ENCODE data around the gene ANO7. TPM values are rescaled to one million over a fixed set of nuclear protein-coding genes. Genes with fewer than 3 reads are reported as not detected.

Gene ANO7
- total RNA-seq, 2 experiments from 2014 or later: 2.1 to 2.4 TPM

DNA sequence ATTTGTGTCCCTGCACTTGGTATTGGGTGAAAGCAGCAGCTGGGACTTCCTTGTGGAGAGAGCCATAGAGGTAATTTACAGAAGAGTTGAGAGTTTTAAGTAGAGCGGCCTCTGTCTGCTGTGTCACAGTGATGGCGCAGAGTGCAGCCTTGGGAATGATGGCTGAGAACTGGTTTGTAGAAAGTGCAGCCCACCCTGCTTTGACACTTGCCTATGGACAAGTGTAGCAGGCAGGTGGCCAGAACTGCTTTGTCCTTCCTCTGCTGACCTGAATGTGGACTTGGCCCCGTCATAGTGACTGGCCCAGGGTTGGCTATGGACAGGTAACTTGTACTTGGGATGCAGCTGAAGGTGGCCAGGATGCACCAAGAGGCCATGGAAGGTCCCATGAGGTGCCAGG lies 6.4 kb upstream of the ANO7 start:
- ChIA-PET POLR2A (no interaction called here), CTCF (interaction anchor here (0.7 to 1.1 kb wide), 2 partner anchors 65 to 180 kb away, joined by 3 to 4 read pairs; no protein-coding TSS in a partner anchor)
- ATAC-seq: no peak

GRCh38 chr2:241182531-241183133 lies 5.8 kb upstream of the ANO7 start:
- Mint-ChIP-seq H3K4me1 (peaks cover 13% of the 10 kb centered on the region), H3K9me3 (ENCODE audit: low read depth) (no peaks in the 10 kb centered on the region), H3K27ac (no peak overlapping the region), H3K27me3 (no peaks in the 10 kb centered on the region), H3K4me3 (no peak overlapping the region), H3K36me3 (ENCODE audit: low read depth) (peaks cover 29% of the 10 kb centered on the region)
- ATAC-seq (no peak), DNase-seq (no peak)
- intact Hi-C loops (cut with DNase I, micrococcal nuclease): no loop called here
- ChIA-PET CTCF (interaction anchor here (0.7 to 1.1 kb wide), 2 partner anchors 65 to 180 kb away, joined by 3 to 4 read pairs; no protein-coding TSS in a partner anchor), POLR2A (no interaction called here)

More for the DNA sequence above, 6.4 kb upstream of the ANO7 start:
- Mint-ChIP-seq H3K36me3 (ENCODE audit: low read depth) (peaks cover 29% of the 10 kb centered on the region), H3K4me3 (no peak overlapping the region), H3K27me3 (no peaks in the 10 kb centered on the region), H3K4me1 (peaks cover 13% of the 10 kb centered on the region), H3K27ac (no peak overlapping the region), H3K9me3 (ENCODE audit: low read depth) (no peaks in the 10 kb centered on the region)
- DNase-seq: no peak
- intact Hi-C loops (cut with DNase I, micrococcal nuclease): no loop called here

GRCh38 chr2:241183221-241183620 lies 5.3 kb upstream of the ANO7 start:
- Mint-ChIP-seq H3K4me3 (no peak overlapping the region), H3K27ac (no peak overlapping the region), H3K27me3 (no peaks in the 10 kb centered on the region), H3K4me1 (peaks cover 13% of the 10 kb centered on the region), H3K9me3 (ENCODE audit: low read depth) (no peaks in the 10 kb centered on the region), H3K36me3 (ENCODE audit: low read depth) (peaks cover 26% of the 10 kb centered on the region)
- intact Hi-C loops (cut with DNase I, micrococcal nuclease): no loop called here
- POLR2A ChIA-PET: no interaction called here
- DNase-seq (no peak), ATAC-seq (no peak)
- CTCF ChIA-PET: no interaction called here

DNA sequence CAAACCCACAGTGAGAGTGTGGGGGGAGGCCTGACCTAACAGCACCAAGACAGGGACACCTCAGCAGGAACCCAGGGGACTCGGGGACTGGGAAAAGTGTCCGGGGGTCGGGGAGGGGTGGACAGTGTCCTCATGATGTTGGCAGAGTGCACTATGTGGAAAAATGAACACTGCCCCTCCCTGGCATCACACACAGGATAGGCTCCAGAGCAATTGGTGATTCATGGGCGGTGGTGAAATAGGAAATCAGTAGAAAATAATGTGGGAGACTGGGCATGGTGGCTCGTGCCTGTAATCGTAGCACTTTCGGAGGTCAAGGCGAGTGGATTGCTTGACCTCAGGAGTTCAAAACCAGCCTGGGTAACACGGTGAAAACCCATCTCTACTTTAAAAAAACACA lies 3.6 kb upstream of the ANO7 start:
- Mint-ChIP-seq H3K4me3 (no peak overlapping the region), H3K36me3 (ENCODE audit: low read depth) (peaks cover 14% of the 10 kb centered on the region), H3K27me3 (no peaks in the 10 kb centered on the region), H3K9me3 (ENCODE audit: low read depth) (no peaks in the 10 kb centered on the region), H3K27ac (no peak overlapping the region), H3K4me1 (peaks cover 3% of the 10 kb centered on the region)
- DNase-seq (no peak), ATAC-seq (no peak)
- CTCF ChIA-PET: interaction anchor here (0.7 kb wide), 1 partner anchor 198 kb away, joined by 3 read pairs; no protein-coding TSS in a partner anchor
- POLR2A ChIA-PET: no interaction called here
- intact Hi-C loops (cut with DNase I, micrococcal nuclease): no loop called here

DNA sequence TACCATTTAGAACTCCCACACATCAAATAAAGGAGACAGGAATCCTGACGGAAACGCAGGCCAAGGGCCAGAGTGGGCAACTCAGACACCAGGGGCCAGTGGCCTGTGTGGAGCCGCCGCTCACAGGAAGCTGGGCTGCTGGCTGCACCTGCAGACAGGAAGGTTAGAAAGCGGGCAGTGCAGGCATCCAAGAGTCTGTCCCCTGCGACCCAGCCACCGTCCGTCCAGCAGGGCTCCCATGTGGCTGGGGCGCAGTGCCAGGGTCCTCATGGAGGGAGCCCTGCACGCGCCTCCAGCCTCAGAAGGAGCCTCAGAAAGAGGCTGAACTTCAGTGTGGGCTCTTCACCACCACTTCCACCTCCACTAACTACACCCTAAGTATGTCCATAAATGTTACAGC lies 2.5 kb upstream of the ANO7 start:
- intact Hi-C loops (cut with DNase I, micrococcal nuclease): no loop called here
- Mint-ChIP-seq H3K4me1 (no peaks in the 10 kb centered on the region), H3K27ac (no peak overlapping the region), H3K36me3 (ENCODE audit: low read depth) (peaks cover 11% of the 10 kb centered on the region), H3K27me3 (no peaks in the 10 kb centered on the region), H3K9me3 (ENCODE audit: low read depth) (no peaks in the 10 kb centered on the region), H3K4me3 (no peak overlapping the region)
- ChIA-PET CTCF (no interaction called here), POLR2A (no interaction called here)
- DNase-seq: no peak
- no peak for ATAC-seq

DNA sequence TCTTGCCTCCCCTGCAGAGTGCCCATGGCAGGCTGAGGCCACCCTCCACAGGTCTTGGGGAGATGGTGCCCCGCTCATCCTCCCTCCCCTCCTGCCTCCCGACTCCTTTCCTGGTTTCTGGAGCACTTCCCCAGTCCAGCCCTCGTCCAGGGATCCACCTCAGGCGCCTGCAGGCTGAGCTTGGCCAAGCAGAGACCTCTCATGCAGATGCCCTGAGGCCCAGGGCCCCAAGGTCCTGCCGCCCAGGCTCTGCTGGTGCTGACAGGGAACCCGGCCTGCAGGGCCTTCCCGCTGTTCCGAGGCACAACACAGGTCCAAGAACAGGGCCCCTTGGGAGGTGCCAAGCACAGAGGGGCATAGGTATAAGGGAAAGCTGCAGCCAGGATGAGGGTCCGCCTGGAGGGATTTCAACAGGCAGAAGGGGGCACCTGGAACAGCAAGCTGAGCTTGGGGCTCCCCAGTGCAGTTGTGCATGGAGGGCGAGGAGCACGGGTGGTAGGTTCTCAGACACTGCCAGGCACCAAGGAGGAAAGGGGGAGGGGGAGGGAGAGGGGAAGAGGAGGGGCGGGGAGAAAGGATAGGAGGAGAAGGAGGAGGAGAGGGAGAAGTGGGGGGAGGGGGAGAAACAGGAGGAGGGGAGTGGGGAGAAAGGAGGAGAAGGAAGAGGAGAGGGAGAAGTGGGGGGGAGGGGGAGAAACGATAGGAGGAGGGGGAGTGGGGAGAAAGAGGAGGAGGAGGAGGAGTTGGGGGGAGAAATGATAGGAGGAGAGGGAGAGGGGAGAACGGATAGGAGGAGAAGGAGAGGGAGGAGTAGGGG lies 1.2 kb upstream of the ANO7 start:
- Mint-ChIP-seq H3K9me3 (ENCODE audit: low read depth) (no peaks in the 10 kb centered on the region), H3K4me1 (no peaks in the 10 kb centered on the region), H3K27ac (no peak overlapping the region), H3K36me3 (ENCODE audit: low read depth) (peaks cover 9% of the 10 kb centered on the region), H3K4me3 (no peak overlapping the region), H3K27me3 (no peaks in the 10 kb centered on the region)
- ChIA-PET POLR2A (no interaction called here), CTCF (interaction anchor here (0.7 kb wide), 1 partner anchor 25 kb away, joined by 3 read pairs; no protein-coding TSS in a partner anchor)
- DNase-seq: no peak
- intact Hi-C loops (cut with DNase I, micrococcal nuclease): no loop called here
- ATAC-seq: no peak

GRCh38 chr2:241187918-241188234 lies 601 bp upstream of the ANO7 start:
- peaks cover 5% of the 10 kb centered on the region for H3K36me3 Mint-ChIP-seq (ENCODE audit: low read depth)
- no peak overlapping the region for H3K4me3 Mint-ChIP-seq
- POLR2A ChIA-PET: no interaction called here
- ATAC-seq: no peak
- no peaks in the 10 kb centered on the region for H3K4me1 Mint-ChIP-seq
- H3K9me3 Mint-ChIP-seq (ENCODE audit: low read depth): no peaks in the 10 kb centered on the region
- no peaks in the 10 kb centered on the region for H3K27me3 Mint-ChIP-seq
- H3K27ac Mint-ChIP-seq: no peak overlapping the region
- intact Hi-C loops (cut with DNase I, micrococcal nuclease): no loop called here
- no peak for DNase-seq
- CTCF ChIA-PET: interaction anchor here (0.6 kb wide), 1 partner anchor 13 kb away, joined by 3 read pairs; no protein-coding TSS in a partner anchor

- H3K36me3 Mint-ChIP-seq (ENCODE audit: low read depth): peaks cover 5% of the 10 kb centered on the region
- intact Hi-C loops (cut with DNase I, micrococcal nuclease): no loop called here
- H3K9me3 Mint-ChIP-seq (ENCODE audit: low read depth): no peaks in the 10 kb centered on the region
- POLR2A ChIA-PET: no interaction called here
- no peak overlapping the region for H3K4me3 Mint-ChIP-seq
- H3K27ac Mint-ChIP-seq: no peak overlapping the region
- CTCF ChIA-PET: no interaction called here
- no peak for ATAC-seq
- DNase-seq: no peak
- H3K27me3 Mint-ChIP-seq: no peaks in the 10 kb centered on the region
- no peaks in the 10 kb centered on the region for H3K4me1 Mint-ChIP-seq
These were observed 797 bp downstream of the ANO7 start for GRCh38 chr2:241189093-241189855.

DNA sequence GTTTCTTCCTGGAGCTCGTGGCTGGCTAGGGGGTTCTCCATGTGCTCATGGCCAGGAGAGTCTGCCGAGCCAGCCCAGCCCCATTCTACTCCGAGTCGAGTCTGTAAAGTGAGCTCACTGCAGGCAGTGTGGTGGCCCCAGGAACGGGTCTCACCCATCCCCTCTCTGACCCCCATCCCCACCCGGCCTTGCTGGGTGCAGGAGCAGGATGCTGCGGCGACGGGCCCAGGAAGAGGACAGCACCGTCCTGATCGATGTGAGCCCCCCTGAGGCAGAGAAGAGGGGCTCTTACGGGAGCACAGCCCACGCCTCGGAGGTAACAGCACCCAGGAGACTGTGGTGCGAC lies 1.4 kb downstream of the ANO7 start:
- H3K27me3 Mint-ChIP-seq: no peaks in the 10 kb centered on the region
- H3K36me3 Mint-ChIP-seq (ENCODE audit: low read depth): peaks cover 2% of the 10 kb centered on the region
- H3K4me1 Mint-ChIP-seq: no peaks in the 10 kb centered on the region
- no peak overlapping the region for H3K4me3 Mint-ChIP-seq
- DNase-seq: no peak
- POLR2A ChIA-PET: no interaction called here
- intact Hi-C loops (cut with DNase I, micrococcal nuclease): no loop called here
- H3K9me3 Mint-ChIP-seq (ENCODE audit: low read depth): no peaks in the 10 kb centered on the region
- no peak overlapping the region for H3K27ac Mint-ChIP-seq
- ATAC-seq: no peak
- CTCF ChIA-PET: no interaction called here

GRCh38 chr2:241190291-241190981 lies 2.0 kb downstream of the ANO7 start:
- intact Hi-C loops (cut with DNase I, micrococcal nuclease): no loop called here
- DNase-seq (no peak), ATAC-seq (no peak)
- Mint-ChIP-seq H3K27ac (no peak overlapping the region), H3K27me3 (no peaks in the 10 kb centered on the region), H3K36me3 (ENCODE audit: low read depth) (no peaks in the 10 kb centered on the region), H3K9me3 (ENCODE audit: low read depth) (no peaks in the 10 kb centered on the region), H3K4me3 (no peak overlapping the region), H3K4me1 (no peaks in the 10 kb centered on the region)
- CTCF ChIA-PET: no interaction called here
- POLR2A ChIA-PET: no interaction called here

- intact Hi-C loops (cut with DNase I, micrococcal nuclease): no loop called here
- DNase-seq (no peak), ATAC-seq (no peak)
- H3K27ac Mint-ChIP-seq: no peak overlapping the region
- no peaks in the 10 kb centered on the region for H3K27me3 Mint-ChIP-seq
- no peaks in the 10 kb centered on the region for H3K4me1 Mint-ChIP-seq
- ChIA-PET CTCF (no interaction called here), POLR2A (no interaction called here)
- H3K4me3 Mint-ChIP-seq: no peak overlapping the region
- no peaks in the 10 kb centered on the region for H3K9me3 Mint-ChIP-seq (ENCODE audit: low read depth)
- H3K36me3 Mint-ChIP-seq (ENCODE audit: low read depth): no peaks in the 10 kb centered on the region
These were observed 2.6 kb downstream of the ANO7 start for GRCh38 chr2:241191081-241191480.
